Measurements from ENCODE around the gene LIMS1. TPM values are rescaled to one million over a fixed set of nuclear protein-coding genes. Genes with fewer than 3 reads are reported as not detected.
A peak's percentile ranks its signal among the peaks of the same experiment; 100 is the strongest.

The LIMS1 gene
- total RNA-seq, 1 experiment from 2014 or later, result 37.8 TPM

DNA sequence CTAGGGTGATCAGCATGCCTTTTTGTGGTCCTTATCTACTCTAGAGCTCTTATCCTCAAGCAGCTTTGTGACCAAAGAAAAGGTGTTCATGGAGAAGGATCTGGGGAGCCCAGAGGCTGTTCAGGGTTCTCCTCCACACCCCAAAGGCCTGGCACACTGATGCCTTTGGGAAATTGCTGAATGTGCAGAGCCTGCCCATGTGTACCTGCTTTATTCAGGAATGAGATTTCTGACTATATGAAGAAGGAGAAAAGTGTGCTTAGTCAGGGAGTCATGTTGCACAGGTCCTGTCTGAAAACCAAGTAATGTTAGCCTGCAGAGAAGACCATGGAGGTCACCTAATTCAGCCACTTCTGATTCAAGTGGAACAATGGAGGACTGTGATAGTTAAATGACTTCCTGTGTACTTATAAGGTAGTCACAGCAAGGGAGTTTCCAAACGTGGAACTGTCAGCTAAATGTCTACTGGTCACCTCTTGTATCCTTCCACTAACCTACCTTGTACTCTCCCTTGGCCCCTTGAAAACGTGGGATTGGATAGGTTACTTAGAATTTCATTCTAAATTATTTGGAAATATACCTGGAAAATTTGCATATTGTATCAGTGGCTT is 81.3 kb downstream of the LIMS1 start:
- no peak for DNase-seq (ENCODE audit: low read depth)

- no peak for DNase-seq (ENCODE audit: low read depth)
Observed at GRCh38 chr2:108616318-108616717, 82.0 kb downstream of the LIMS1 start.

DNA sequence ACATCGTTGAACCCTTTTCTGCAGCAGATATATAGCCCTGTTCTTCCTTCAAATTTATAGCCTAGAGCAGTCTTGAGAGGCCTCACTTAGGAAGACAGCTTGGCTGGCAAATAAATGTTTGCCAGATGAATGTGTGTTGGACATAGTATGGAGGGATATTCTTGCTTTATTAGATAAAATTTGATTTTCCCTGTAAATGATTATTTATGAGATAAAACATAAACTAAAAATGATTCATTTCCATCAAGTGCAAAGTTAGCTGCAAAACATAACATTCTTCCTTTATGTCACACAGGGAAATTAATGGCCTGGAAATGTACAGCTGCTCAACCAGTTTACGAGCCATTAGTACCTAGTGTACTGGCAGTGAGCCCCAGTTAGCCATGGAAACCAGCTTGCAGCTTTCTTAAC is 82.5 kb downstream of the LIMS1 start:
- peak; percentile 65 for DNase-seq (ENCODE audit: low read depth)

DNA sequence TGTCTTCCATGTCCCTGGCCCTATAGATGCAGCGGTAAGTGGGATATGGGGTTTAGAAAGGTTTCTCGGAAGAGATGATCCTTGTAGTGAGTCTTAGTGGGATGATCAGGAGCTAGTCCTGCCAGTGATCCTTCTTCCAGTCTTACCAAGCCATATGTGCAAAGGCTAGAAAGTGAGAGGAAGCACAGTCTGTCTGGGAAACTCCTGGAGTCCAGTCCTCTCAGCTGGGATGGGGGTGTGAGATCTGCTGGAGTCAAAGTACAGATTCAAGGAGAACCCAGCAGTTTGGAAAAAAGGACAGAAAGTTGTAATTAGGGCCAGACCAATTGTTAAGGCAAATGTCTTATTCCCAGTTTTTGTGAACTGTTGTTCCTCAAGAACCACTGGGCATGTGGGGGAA is 83.3 kb downstream of the LIMS1 start:
- DNase-seq (ENCODE audit: low read depth), result no peak

DNA sequence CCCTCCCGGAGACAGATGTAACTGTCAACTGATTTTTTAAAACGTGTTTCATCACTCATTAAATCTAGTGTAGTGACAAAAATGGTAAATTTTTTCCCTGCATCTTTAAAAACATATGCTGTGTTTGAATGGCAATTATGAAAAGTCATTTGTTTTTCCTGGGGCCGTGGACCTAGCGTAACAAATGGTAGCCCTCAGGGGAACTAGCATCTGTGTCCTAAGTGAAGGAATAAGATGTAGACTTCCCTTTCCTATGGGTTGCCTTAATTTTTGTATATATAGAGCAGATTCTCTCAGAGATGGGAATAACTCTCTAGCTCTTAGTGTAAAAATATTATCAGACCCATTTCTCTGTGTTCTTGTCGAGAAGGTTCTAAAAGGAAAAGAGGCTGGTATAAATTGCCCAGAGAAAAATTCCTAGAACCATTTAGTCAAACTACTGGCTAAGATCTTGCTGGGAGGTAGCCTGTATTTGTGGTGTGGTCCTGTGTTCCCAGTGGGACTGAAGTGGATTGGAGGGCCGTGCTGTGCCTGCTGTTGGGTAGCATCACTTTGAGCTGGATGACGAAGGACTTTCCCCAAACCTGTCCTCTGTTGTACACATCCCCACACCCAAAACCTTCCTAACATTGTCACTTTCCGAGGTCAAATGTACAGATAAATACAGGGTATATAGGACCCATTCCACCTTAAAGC is 85.8 kb downstream of the LIMS1 start:
- DNase-seq (ENCODE audit: low read depth), result no peak

DNA sequence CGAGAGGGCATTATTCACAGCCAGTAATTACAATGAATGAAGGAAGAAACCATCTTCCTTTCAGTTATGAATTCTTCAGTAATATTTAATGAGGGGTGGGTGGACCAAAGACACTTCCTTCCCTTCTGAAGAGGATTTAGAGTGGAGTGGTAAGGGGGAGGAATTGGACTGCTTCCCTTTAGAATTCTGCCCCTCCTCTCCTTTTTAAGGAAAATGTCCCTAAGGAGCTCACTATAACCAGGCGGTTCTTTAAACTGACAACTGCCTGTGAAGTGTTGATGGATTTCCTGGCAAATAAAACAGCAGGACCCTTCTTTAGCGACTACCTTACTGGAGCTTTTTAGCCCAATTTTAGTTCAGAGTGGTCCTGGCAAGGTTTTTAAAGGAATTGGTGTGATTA is 86.4 kb downstream of the LIMS1 start:
- no peak for DNase-seq (ENCODE audit: low read depth)

DNA sequence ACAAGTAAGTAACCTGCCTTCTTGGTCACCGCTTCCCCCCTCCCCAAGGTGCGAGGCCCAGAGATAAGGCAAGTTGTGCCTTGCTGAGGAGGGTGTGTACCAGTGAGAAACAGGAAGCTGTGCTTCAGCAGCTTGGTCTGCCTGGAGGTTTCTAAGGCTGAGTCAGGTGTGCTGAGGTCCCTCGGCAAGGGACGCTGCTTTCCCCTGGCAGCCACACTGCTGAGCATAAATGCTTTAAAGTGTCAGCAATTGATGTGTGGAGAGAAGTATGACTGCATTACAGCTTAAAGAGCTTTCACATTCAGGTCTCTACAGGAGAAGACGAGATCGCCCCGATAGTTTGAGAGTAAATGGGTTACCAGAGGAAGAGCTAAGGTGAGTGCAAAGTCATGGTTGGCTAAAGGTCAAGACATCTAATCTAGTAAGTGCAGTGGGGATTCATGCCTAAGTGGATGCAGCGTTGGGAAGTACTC is 86.9 kb downstream of the LIMS1 start:
- peak; percentile 76 for DNase-seq (ENCODE audit: low read depth)

DNA sequence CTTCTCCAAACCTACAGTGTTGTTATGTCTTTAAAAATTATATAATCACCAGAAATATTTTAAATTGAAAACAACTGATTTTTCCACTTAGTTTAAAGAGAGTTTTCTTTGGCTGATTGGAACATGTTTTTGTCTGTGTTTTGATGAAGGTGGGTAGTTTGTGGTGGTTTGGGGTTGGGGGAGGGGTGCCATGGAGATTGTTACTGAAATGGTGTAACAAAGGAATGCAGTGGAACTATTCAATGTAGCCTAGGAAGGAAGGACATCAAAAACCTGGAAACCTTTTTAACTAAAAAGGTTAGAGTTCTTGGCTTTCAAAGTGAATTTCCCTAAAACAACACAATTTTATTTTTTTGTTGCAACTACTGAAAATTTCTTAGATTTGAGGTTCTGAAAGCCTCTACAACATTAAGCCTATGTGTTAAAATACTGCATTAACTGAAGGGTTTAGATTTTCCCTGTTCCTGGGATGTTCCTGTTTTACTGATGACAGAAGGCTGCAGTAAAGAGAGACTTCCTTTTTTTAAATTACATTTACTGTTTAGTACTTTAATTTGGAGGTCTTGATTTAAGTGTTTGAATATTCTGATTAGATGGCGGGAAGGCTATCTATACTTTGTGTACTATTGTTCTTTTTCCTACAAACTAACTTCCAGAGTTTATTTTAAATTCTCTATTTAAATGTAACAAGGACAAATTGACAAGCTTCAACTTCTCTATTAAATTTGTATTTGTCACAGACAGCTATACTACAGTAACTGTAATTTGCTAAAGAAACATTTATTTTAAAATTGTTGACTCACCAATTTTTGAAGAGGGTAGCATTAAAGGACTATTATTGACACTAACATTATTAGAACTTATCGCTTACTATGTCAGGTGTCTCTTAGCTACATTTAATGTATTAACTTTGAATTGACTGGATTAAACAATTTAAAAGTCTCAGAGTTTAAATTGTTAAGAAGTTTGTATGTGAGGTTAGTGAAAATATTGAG is 87.7 kb downstream of the LIMS1 start:
- DNase-seq (ENCODE audit: low read depth), result no peak

DNA sequence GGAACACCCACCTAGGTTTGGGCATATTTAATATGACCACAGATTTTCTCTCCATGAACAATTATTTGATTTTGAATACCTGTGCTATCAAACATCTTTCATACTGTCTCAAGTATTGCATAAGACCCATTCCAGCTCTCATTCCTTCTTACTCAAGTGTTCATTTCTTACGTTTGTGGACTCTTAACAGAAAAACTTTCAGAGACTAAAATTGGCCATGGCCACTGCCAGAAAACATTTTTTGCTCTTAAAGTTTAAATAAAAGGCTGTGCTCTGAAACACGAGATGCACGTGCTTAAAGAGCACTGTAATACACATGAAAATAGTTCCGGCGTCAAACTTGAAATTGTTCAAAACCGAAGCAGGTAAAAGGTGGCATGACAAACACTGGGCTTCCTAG is 89.3 kb downstream of the LIMS1 start:
- no peak for DNase-seq (ENCODE audit: low read depth)

DNA sequence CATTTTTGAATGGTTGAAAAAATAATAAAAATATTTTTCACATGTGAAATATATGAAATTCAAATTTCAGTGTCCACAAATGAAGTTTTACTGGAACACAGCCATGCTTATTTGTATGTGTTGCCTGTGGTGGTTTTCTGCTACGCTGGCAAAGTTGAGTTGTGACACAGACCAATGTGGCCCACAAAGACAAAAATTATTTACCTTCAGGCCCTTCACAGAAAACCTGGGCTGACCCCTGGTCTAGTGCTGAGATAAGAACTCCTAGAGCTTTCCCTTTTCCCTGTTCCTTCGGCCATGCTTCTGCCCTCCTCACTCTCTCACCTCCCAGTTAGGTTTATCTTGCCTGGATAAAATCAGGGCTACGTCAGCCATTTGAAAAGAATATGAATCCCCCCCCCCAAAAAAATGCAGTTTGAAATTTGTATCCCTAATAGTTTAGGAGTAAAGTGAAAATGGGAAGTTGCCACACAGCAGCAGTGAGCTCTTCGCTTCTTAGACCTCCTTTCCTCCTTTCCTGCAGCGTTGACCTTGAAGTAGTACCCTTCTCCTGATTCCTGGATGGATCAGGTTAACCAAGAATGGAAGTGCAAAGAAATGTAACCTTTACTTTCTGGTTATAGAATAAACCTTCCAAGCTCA is 91.0 kb downstream of the LIMS1 start:
- no peak for DNase-seq (ENCODE audit: low read depth)

DNA sequence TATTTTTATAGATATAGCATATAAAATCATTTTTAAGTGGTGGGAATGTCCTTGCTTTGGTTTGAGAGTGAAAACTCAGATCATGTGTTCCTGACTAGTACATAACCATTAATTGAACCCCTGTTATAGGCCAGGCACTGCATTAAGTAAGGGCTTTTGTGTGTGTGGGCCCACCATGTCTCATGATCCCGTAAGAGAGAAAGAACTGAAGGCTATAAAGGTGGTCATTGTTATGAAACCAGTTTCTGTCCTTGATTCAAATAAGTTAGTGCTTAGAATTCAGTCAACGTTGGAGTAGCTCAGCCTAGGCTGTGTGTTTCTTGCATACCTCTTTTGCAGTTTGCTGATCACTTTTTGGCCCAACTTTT is 91.5 kb downstream of the LIMS1 start:
- DNase-seq (ENCODE audit: low read depth), result no peak

- DNase-seq (ENCODE audit: low read depth), result no peak
Observed at GRCh38 chr2:108626995-108627394, 92.7 kb downstream of the LIMS1 start.

- DNase-seq (ENCODE audit: low read depth), result no peak
Observed at GRCh38 chr2:108627911-108628567, 93.8 kb downstream of the LIMS1 start.

DNA sequence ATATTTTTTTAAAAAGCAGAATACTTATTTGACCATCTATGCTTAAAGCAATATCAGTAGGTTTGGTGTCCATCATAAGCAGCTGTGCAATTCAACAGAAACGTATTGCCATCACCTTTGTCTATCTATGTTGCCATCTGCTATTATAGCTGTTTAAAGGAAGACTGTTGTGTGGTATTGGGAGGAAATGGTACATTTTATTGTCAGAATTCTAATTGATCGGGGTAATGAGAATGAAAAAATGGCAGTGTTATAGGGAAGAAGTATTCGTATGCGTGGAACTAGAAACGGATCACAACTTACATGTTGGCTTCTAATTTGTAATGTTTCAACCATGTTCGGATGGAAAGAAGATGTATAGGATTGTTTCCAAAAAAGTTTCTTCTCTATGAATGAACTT is 94.7 kb downstream of the LIMS1 start:
- DNase-seq (ENCODE audit: low read depth), result no peak

- no peak for DNase-seq (ENCODE audit: low read depth)
Observed at GRCh38 chr2:108629417-108629816, 95.1 kb downstream of the LIMS1 start.

DNA sequence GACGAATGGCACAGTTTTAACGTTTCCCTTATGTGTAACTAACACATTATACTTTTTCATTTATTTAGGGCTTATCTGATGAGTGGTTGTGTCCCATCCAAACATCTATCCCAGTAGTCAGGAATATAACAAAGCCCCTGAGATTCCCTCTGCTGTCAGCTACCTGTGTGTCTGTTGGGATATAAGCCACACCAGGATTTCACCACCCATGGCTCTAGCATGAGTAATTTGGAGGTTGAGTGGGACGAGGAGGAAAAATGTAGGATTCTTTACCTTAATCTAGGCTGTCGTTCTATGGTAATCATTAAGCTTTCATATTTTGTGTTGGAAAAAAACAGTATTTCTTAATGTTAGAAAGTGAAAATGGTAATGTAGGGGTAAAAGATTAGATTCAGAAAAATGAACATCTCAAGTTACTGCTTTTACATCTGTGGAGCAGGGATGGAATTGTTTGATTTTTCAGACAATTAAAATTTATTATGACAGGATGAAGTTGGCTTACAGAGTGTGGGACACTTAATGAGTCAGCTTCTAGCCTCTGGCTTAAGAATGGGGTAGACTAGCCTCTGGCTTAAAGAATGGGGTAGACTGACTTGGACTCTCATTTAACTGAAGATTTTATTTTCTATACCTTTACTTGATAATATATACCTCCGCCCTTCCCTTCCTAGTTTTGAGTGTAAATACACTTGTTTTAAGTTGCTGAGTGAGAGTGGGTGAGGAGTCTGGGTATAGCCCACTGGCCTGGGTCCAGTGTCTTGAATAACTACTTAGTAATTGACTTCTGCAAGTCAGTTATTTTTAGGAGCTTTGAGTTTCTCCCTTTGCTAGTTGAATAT is 96.5 kb downstream of the LIMS1 start:
- peak; percentile 74 for DNase-seq (ENCODE audit: low read depth)

DNA sequence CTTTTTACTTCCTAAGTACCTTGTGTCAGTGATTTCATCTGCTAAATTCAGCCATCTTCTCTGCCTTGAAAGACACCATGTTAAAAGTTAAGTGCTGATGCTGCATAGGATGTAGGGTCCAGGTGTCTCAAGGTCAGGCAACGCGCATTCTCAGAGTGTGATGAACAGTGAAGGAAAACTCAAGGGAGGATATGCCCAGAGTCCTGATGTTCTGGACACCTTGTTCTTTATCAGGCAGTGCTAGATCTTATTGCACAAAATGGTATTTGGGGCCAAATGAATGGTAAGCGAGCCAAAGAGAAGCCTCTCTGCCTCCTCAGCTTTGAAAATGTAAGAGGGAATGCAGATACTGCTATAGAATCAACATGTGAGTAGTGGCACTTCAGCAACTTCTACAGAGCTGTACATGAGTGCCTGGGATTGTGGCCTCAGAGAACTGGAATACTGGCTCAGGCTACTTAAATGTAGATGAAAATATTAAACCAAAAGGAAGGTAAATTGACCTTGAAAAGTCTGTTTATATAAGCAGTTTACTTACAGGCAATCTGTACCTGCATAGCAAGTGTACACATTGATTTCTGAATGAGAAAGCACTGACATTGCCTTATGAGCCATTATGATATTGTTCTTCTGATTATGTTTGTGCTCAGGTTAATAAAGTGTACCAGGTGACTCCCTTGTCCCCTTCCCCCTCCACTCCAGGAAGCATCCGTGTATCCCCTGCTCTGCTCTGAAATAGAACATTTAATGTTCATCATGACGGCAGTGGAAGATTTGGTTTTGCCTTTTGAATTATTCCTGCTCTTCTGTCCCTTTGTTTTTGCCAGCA is 98.3 kb downstream of the LIMS1 start:
- no peak for DNase-seq (ENCODE audit: low read depth)

DNA sequence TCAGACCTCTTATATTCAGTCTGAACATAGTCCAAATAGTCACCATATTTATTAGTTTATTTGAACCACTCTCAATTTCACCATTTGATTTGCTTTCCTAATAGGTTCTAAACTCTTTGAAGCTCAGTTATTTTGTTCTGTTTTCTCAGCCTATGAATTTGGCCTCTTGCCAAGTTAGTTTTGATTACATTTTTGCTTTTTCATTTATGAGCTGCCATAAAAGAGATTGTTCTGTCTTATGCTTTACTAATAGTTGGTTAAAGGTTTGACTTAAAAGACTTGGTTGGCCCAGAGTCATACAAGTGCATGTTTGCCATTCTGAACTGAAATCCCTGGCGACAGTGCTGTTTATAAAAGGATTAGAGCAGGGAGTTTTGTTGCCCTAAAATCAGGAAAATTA is 99.1 kb downstream of the LIMS1 start:
- no peak for DNase-seq (ENCODE audit: low read depth)

DNA sequence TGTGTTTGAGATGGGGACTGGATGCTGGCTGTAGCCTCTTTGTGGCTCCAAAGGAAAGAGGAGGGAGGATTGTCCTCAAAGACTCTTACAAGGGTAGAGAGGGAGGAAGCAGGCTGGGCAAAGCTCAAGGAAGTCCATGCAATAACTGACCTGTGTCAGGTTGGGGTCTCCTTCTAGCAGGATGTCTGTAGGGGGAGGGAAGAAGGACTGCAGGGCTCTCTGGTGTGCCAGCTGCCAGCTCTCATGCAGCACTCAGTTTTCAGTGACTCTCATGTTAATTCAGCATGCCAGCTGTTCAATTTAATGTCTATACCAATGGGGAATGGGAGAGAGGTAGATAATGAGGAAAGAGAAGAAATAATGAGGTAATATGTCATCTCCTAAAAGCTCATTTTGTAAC is 99.7 kb downstream of the LIMS1 start:
- no peak for DNase-seq (ENCODE audit: low read depth)
